IMR-90 (cell line): ENCODE measurements around the gene DIO1. TPM values are rescaled to one million over a fixed set of nuclear protein-coding genes. Genes with fewer than 3 reads are reported as not detected.

ENCODE experiments used
- ATAC-seq: fragments of 200-7000 bp; cut with Tn5 transposase; 2 replicates; pipeline ENCODE4 v1.9.1; 2020; ENCODE audit warnings: low read depth, mild to moderate bottlenecking, moderate library complexity
- BruUV-seq: library from RNA; stranded (reverse); fragments of 400-500 nt; replicated peaks from 2 replicates; lab custom pipeline; 2021; lab: Mats Ljungman, UMichigan
- CTCF ChIA-PET: fragments of 300-600 bp; formaldehyde crosslinking; extraction: SDS; loops from one replicate; lab custom pipeline; 2021; ENCODE audit warnings: antibody characterized with exemption; lab: Yijun Ruan, JAX
- POLR2A ChIA-PET: fragments of 300-600 bp; sonication (Branson Sonifier 250); formaldehyde crosslinking; loops from one replicate; lab custom pipeline; 2022; ENCODE audit warnings: antibody characterized with exemption; ENCODE audit not compliant: unreplicated experiment; lab: Charles Lee
- DNase-seq: peaks from one replicate; pipeline ENCODE4 v3.0.0; 2013
- H2AFZ ChIP-seq: replicated peaks from 2 replicates; pipeline ENCODE3; 2013; ENCODE audit warnings: low read length, mild to moderate bottlenecking; ENCODE audit not compliant: poor library complexity
- H2AK5ac ChIP-seq: 2 replicates; pipeline ENCODE4 v1.6.1; 2013; ENCODE audit warnings: low read depth, low read length, inconsistent platforms
- H2AK9ac ChIP-seq: replicated peaks from 2 replicates; pipeline ENCODE3; 2013; ENCODE audit warnings: mild to moderate bottlenecking, low read depth, low read length, moderate library complexity; ENCODE audit not compliant: poor library complexity
- H2BK120ac ChIP-seq: 2 replicates; pipeline ENCODE4 v1.6.1; 2013; ENCODE audit warnings: low read depth, low read length, inconsistent platforms
- H2BK15ac ChIP-seq: 3 replicates; pipeline ENCODE4 v1.6.1; 2013; ENCODE audit warnings: low read depth, low read length, inconsistent platforms
- H2BK20ac ChIP-seq: 2 replicates; pipeline ENCODE4 v1.6.1; 2013; ENCODE audit warnings: low read depth, mild to moderate bottlenecking, inconsistent platforms, low read length, moderate library complexity
- H2BK5ac ChIP-seq: 2 replicates; pipeline ENCODE4 v1.6.1; 2013; ENCODE audit warnings: mild to moderate bottlenecking, low read depth, low read length, inconsistent platforms; ENCODE audit not compliant: poor library complexity, severe bottlenecking
- H3K14ac ChIP-seq: replicated peaks from 2 replicates; pipeline ENCODE4 v1.6.1; 2013; ENCODE audit warnings: low read depth, low read length, inconsistent platforms
- H3K18ac ChIP-seq: 2 replicates; pipeline ENCODE4 v1.6.1; 2013; ENCODE audit warnings: low read depth, low read length, control low read depth
- H3K23ac ChIP-seq: 2 replicates; pipeline ENCODE4 v1.6.1; 2013; ENCODE audit warnings: low read depth, low read length, inconsistent platforms
- H3K27ac ChIP-seq: 2 replicates; pipeline ENCODE4 v1.5.1; 2013; ENCODE audit warnings: mild to moderate bottlenecking, control low read depth, low read length; ENCODE audit not compliant: insufficient read depth
- H3K27me3 ChIP-seq: 2 replicates; pipeline ENCODE4 v1.6.1; 2013; ENCODE audit warnings: low read length; ENCODE audit not compliant: control insufficient read depth, insufficient read depth
- H3K36me3 ChIP-seq: 2 replicates; pipeline ENCODE4 v1.6.1; 2013; ENCODE audit warnings: low read length, mixed read lengths; ENCODE audit not compliant: control insufficient read depth, insufficient read depth
- H3K4ac ChIP-seq: 2 replicates; pipeline ENCODE4 v1.6.1; 2013; ENCODE audit warnings: low read depth, low read length, inconsistent platforms
- H3K4me1 ChIP-seq: 2 replicates; pipeline ENCODE4 v1.6.1; 2013; ENCODE audit warnings: low read length, mixed read lengths; ENCODE audit not compliant: control insufficient read depth, insufficient read depth
- H3K4me2 ChIP-seq: 2 replicates; pipeline ENCODE4 v1.6.1; 2013; ENCODE audit warnings: low read depth, mild to moderate bottlenecking, control low read depth, low read length, moderate library complexity
- H3K4me3 ChIP-seq: 2 replicates; pipeline ENCODE4 v1.5.1; 2013; ENCODE audit warnings: low read depth, mild to moderate bottlenecking, control low read depth, low read length, moderate library complexity; ENCODE audit not compliant: insufficient read depth
- H3K56ac ChIP-seq: 2 replicates; pipeline ENCODE4 v1.6.1; 2013; ENCODE audit warnings: low read length, inconsistent platforms; ENCODE audit not compliant: insufficient read depth; ENCODE audit errors: extremely low read depth
- H3K79me1 ChIP-seq, 2 experiments: 2 replicates each; pipeline ENCODE4 v1.6.1; 2013; ENCODE audit warnings: low read length in 2 of 2, inconsistent platforms in 1 of 2, low read depth in 1 of 2
- H3K9ac ChIP-seq: 2 replicates; pipeline ENCODE4 v1.6.1; 2013; ENCODE audit warnings: low read depth, low read length, control low read depth
- H3K9me1 ChIP-seq: 2 replicates; pipeline ENCODE4 v1.6.1; 2013; ENCODE audit warnings: low read length, inconsistent platforms; ENCODE audit not compliant: insufficient read depth
- H3K9me3 ChIP-seq: 2 replicates; pipeline ENCODE4 v1.6.1; 2013; ENCODE audit warnings: low read length; ENCODE audit not compliant: control insufficient read depth, insufficient read depth
- H4K20me1 ChIP-seq: 2 replicates; pipeline ENCODE4 v1.6.1; 2013; ENCODE audit warnings: low read length, inconsistent platforms; ENCODE audit not compliant: insufficient read depth
- H4K5ac ChIP-seq: 2 replicates; pipeline ENCODE4 v1.6.1; 2013; ENCODE audit warnings: mild to moderate bottlenecking, low read depth, low read length, control low read depth
- H4K8ac ChIP-seq, 2 experiments: 2 replicates each; pipeline ENCODE4 v1.6.1; 2013; ENCODE audit warnings: low read depth in 2 of 2, low read length in 2 of 2, control low read depth in 1 of 2, inconsistent platforms in 1 of 2
- H4K91ac ChIP-seq: 2 replicates; pipeline ENCODE4 v1.6.1; 2013; ENCODE audit warnings: low read depth, low read length, inconsistent platforms; ENCODE audit not compliant: insufficient read depth
- BHLHE40 ChIP-seq: fragments of 150-350 bp; IDR thresholded peaks from 2 replicates; pipeline ENCODE4 v1.6.1; 2016; ENCODE audit warnings: mild to moderate bottlenecking, low read depth, low read length
- CEBPB ChIP-seq: IDR thresholded peaks from 2 replicates; pipeline ENCODE4 v1.6.1; 2012; ENCODE audit warnings: low read depth, low read length, improper control_type of control experiment
- CTCF ChIP-seq: conservative IDR thresholded peaks from 2 replicates; pipeline ENCODE4 v1.5.1; 2012; ENCODE audit warnings: mild to moderate bottlenecking, low read depth, low read length, improper control_type of control experiment
- ELK1 ChIP-seq: fragments of 150-350 bp; IDR thresholded peaks from 2 replicates; pipeline ENCODE4 v1.6.1; 2016; ENCODE audit warnings: low read depth, mild to moderate bottlenecking, low read length, moderate library complexity, borderline replicate concordance
- FOS ChIP-seq: fragments of 150-350 bp; IDR thresholded peaks from 2 replicates; pipeline ENCODE4 v1.6.1; 2016; ENCODE audit warnings: low read depth, low read length
- MAFK ChIP-seq: IDR thresholded peaks from 2 replicates; pipeline ENCODE4 v1.6.1; 2012; ENCODE audit warnings: low read depth, low read length, improper control_type of control experiment
- MAZ ChIP-seq: IDR thresholded peaks from 2 replicates; pipeline ENCODE4 v1.6.1; 2012; ENCODE audit warnings: low read depth, mild to moderate bottlenecking, low read length, improper control_type of control experiment, moderate library complexity, borderline replicate concordance
- NFE2L2 ChIP-seq: fragments of 150-350 bp; IDR thresholded peaks from 2 replicates; pipeline ENCODE4 v1.6.1; 2016; ENCODE audit warnings: low read depth, mild to moderate bottlenecking, low read length
- POLR2A ChIP-seq: IDR thresholded peaks from 2 replicates; pipeline ENCODE4 v1.6.1; 2012; ENCODE audit warnings: mild to moderate bottlenecking, low read depth, low read length
- RCOR1 ChIP-seq: IDR thresholded peaks from 2 replicates; pipeline ENCODE4 v1.6.1; 2012; ENCODE audit warnings: mild to moderate bottlenecking, low read length, improper control_type of control experiment; ENCODE audit not compliant: insufficient replicate concordance
- RFX5 ChIP-seq: IDR thresholded peaks from 2 replicates; pipeline ENCODE4 v1.8.0; 2012; ENCODE audit warnings: low read depth, mild to moderate bottlenecking, low read length, moderate library complexity
- SMC3 ChIP-seq: fragments of 150-350 bp; IDR thresholded peaks from 2 replicates; pipeline ENCODE4 v1.6.1; 2016; ENCODE audit warnings: low read depth, mild to moderate bottlenecking, antibody characterized with exemption, low read length, moderate library complexity
- WGBS, 2 experiments: methylation state at CpG; one replicate each; pipeline versions ENCODE4 v1.1.5 to v1.1.7; 2013; ENCODE audit warnings: missing lambda C conversion rate in 2 of 2; ENCODE audit not compliant: insufficient read length in 1 of 2; ENCODE audit errors: extremely low coverage in 2 of 2; 5-methylcytosine and 5-hydroxymethylcytosine counted together
- dilution Hi-C: fragments of 300-500 bp; cut with HindIII; formaldehyde crosslinking; loops from one replicate; pipeline ENCODE4 v1.14.3; 2018; ENCODE audit warnings: low sequenced_read_pairs; ENCODE audit not compliant: unreplicated experiment
- in situ Hi-C: fragments of 300-500 bp; cut with MboI; formaldehyde crosslinking; loops from 3 replicates; pipeline ENCODE4 v1.14.3; 2019; ENCODE audit warnings: low sequenced_read_pairs, inconsistent platforms, mixed read lengths
- intact Hi-C: fragments of 100-400 bp; cut with micrococcal nuclease; formaldehyde crosslinking; loops from 2 replicates; pipeline ENCODE4 v1.10.0; 2022
- polyA plus RNA-seq, 3 experiments: library from polyadenylated mRNA; depleted of rRNA; stranded (reverse); fragments of >200 nt; gene quantifications; 2 replicates each; pipeline ENCODE4 v1.2.3, GENCODE V29; 2012; ENCODE audit warnings: low replicate concordance in 1 of 3
- total RNA-seq: library from RNA; depleted of rRNA; stranded (reverse); fragments of >200 nt; gene quantifications from 2 replicates; pipeline ENCODE4 v1.2.3, GENCODE V29; 2012

Gene DIO1
- total and polyA plus RNA-seq, 2 of the 4 experiments (the other 2 are of a cell fraction), result not detected

GRCh38 chr1:53946252-53947171 lies 52.5 kb downstream of the DIO1 start, which contains the start of gene LRRC42:
Gene LRRC42, plus strand, starts transcription at chr1:53946350. Its CDS starts 5,650 bp downstream, at chr1:53952000.
- Histone ChIP-seq H3K27me3 (no peaks in the 10 kb centered on the region), H3K23ac (peak within 1 kb of the TSS; percentile 93)
- TF ChIP-seq SMC3 (no peak), FOS (no peak), NFE2L2 (no peak), POLR2A (peak; percentile 60), CTCF (peak; percentile 28), BHLHE40 (no peak), MAZ (peak; percentile 75; the same call in 1 of the 2 replicates), CEBPB (no peak), ELK1 (no peak), RCOR1 (no peak), MAFK (no peak), RFX5 (no peak)

More at GRCh38 chr1:53946252-53947171, 52.5 kb downstream of the DIO1 start, which contains the start of gene LRRC42:
- dilution Hi-C loops, result no loop called here
- Histone ChIP-seq H3K36me3 (peaks cover under 1% of the 10 kb centered on the region), H2AK9ac (peak within 1 kb of the TSS; percentile 96), H2BK120ac (peak within 1 kb of the TSS; percentile 72; the same call in 1 of the 2 replicates), H3K14ac (peak within 1 kb of the TSS; percentile 97), H2BK20ac (no peak within 1 kb of the TSS; the same call in 1 of the 2 replicates), H3K18ac (peak within 1 kb of the TSS; percentile 91), H3K9me3 (no peaks in the 10 kb centered on the region), H2BK15ac (peak within 1 kb of the TSS; percentile 20; the same call in 1 of the 3 replicates), H3K4ac (peak within 1 kb of the TSS; percentile 92), H4K8ac (peak within 1 kb of the TSS; percentile 85 to 86), H2AFZ (peak within 1 kb of the TSS; percentile 98), H4K5ac (peak within 1 kb of the TSS; percentile 96), H3K4me2 (peak within 1 kb of the TSS; percentile 99), H3K4me3 (peak within 1 kb of the TSS; percentile 100), H3K9ac (peak within 1 kb of the TSS; percentile 97), H3K9me1 (peaks cover 11% of the 10 kb centered on the region), H3K27ac (peak within 1 kb of the TSS; percentile 98), H2AK5ac (peak within 1 kb of the TSS; percentile 85), H3K79me1 (peaks cover 46 to 76% of the 10 kb centered on the region in 2 experiments), H3K56ac (peak within 1 kb of the TSS; percentile 55), H4K91ac (peak within 1 kb of the TSS; percentile 80), H2BK5ac (peak within 1 kb of the TSS; percentile 96), H4K20me1 (peaks cover 34% of the 10 kb centered on the region), H3K4me1 (peaks cover 10% of the 10 kb centered on the region)
- ATAC-seq (peak; percentile 83), DNase-seq (no peak)
- POLR2A ChIA-PET, result interaction anchor here (0.6 to 1.2 kb wide), 2 partner anchors 56 to 428 kb away, joined by 4 to 9 read pairs; partner anchors contain the start of gene YIPF1
- no TSS peak for BruUV-seq
- in situ Hi-C loops, result loop anchor here (5.0 kb wide), 1 partner anchor 64 kb away; no protein-coding TSS in a partner anchor
- CTCF ChIA-PET, result interaction anchor here (0.8 to 2.3 kb wide), 4 partner anchors 10 to 86 kb away, joined by 3 to 7 read pairs (median 4); no protein-coding TSS in a partner anchor
- intact Hi-C loops, result loop anchor here (2.0 to 5.0 kb wide), 3 partner anchors 58 to 459 kb away; partner anchors contain the start of gene YIPF1
- 4% methylated on average over 3 of the region's 58 CpGs; no CpG with 5 or more reads in 1 of the 2 experiments for WGBS, 2 experiments
